HFFc6 (cell line): ENCODE results near the gene NPAT. TPM values are rescaled to one million over a fixed set of nuclear protein-coding genes. Genes with fewer than 3 reads are reported as not detected.

ENCODE experiments used
- DNase-seq: peaks from one replicate; pipeline ENCODE4 v3.0.0-alpha.2; 2018
- H3K27ac Mint-ChIP-seq: 2 replicates; pipeline ENCODE4 v1.8.0; 2020; ENCODE audit warnings: mild to moderate bottlenecking, mixed read lengths
- H3K27me3 Mint-ChIP-seq: 2 replicates; pipeline ENCODE4 v1.8.0; 2021; ENCODE audit warnings: mild to moderate bottlenecking, moderate library complexity, mixed read lengths; ENCODE audit not compliant: insufficient read depth
- H3K36me3 Mint-ChIP-seq: 2 replicates; pipeline ENCODE4 v1.8.0; 2021; ENCODE audit warnings: low read depth, mixed read lengths
- H3K4me1 Mint-ChIP-seq: 2 replicates; pipeline ENCODE4 v1.8.0; 2020; ENCODE audit warnings: low read depth, mixed read lengths
- H3K4me3 Mint-ChIP-seq: 2 replicates; pipeline ENCODE4 v1.8.0; 2020; ENCODE audit warnings: mild to moderate bottlenecking, moderate library complexity, mixed read lengths
- H3K9me3 Mint-ChIP-seq: 2 replicates; pipeline ENCODE4 v1.8.0; 2020; ENCODE audit warnings: mild to moderate bottlenecking, mixed read lengths
- total RNA-seq, 6 experiments: library from RNA; stranded (reverse); fragmentation: NEBNext Ultra II Directional; extraction: Animal tissue kit (Norgen Biotek cat#: 25700); gene quantifications; 2 replicates in 1 of 6; 3 replicates in 5 of 6; pipeline ENCODE4 v1.2.3, GENCODE V29; 2021
- TF ChIP-seq, protein P1 (sequence below): fragments of 200-600 bp; sonication (generic); IDR thresholded peaks from 2 replicates; pipeline ENCODE4 v1.5.0; 2021; ENCODE audit warnings: antibody characterized with exemption, mild to moderate bottlenecking

Gene NPAT
- total RNA-seq, 6 experiments from 2014 or later, result 9.3 to 12.4 (median 10.6) TPM

- peaks cover under 1% of the 10 kb centered on the region; the same call in 1 of the 2 replicates for H3K4me1 Mint-ChIP-seq
- TF ChIP-seq, protein P1, sequence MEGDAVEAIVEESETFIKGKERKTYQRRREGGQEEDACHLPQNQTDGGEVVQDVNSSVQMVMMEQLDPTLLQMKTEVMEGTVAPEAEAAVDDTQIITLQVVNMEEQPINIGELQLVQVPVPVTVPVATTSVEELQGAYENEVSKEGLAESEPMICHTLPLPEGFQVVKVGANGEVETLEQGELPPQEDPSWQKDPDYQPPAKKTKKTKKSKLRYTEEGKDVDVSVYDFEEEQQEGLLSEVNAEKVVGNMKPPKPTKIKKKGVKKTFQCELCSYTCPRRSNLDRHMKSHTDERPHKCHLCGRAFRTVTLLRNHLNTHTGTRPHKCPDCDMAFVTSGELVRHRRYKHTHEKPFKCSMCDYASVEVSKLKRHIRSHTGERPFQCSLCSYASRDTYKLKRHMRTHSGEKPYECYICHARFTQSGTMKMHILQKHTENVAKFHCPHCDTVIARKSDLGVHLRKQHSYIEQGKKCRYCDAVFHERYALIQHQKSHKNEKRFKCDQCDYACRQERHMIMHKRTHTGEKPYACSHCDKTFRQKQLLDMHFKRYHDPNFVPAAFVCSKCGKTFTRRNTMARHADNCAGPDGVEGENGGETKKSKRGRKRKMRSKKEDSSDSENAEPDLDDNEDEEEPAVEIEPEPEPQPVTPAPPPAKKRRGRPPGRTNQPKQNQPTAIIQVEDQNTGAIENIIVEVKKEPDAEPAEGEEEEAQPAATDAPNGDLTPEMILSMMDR, result no peak
- H3K27me3 Mint-ChIP-seq, result peaks cover 3% of the 10 kb centered on the region; the same call in 1 of the 2 replicates
- no peak for DNase-seq
- no peak overlapping the region for H3K4me3 Mint-ChIP-seq
- H3K9me3 Mint-ChIP-seq, result no peaks in the 10 kb centered on the region
- H3K27ac Mint-ChIP-seq, result no peak overlapping the region
- H3K36me3 Mint-ChIP-seq, result peaks cover 13% of the 10 kb centered on the region
Measured at GRCh38 chr11:108242422-108242821, 20.0 kb upstream of the NPAT start.

DNA sequence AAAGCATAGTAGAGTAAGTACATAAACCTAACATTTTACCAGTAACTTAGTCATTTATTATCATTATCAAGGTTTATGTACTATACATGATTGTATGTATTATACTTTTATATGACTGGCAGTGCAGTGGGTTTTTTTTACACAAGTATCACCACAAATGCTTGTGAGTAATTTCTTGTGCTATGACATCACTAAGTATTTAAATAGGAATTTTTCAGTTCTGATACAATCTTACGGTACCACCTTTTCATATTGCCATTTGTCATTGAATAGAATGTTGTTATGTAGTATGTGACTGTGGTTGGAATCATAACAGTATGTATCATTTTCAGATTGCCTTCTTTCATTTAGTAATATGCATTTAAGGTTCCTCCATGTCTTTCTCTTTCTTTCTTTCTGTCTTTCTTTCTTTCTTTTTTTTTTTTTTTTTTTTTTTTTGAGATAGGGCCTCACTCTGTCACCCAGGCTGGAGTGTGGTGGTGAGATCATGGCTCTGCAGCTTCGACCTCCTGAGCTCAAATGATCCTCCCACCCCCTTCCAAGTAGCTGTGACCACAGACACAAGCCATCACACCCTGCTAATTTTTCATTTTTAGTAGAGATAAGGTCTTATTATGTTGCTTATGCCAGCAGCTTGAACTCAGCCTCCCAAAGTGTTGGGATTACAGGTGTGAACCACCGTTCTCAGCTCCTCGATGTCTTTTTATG lies 19.0 kb upstream of the NPAT start:
- Mint-ChIP-seq H3K4me3 (no peak overlapping the region), H3K36me3 (peaks cover 16% of the 10 kb centered on the region), H3K27ac (no peak overlapping the region), H3K9me3 (no peaks in the 10 kb centered on the region), H3K4me1 (peaks cover 10% of the 10 kb centered on the region), H3K27me3 (peaks cover 3% of the 10 kb centered on the region; the same call in 1 of the 2 replicates)
- TF ChIP-seq, protein P1, result no peak
- DNase-seq, result no peak

DNA sequence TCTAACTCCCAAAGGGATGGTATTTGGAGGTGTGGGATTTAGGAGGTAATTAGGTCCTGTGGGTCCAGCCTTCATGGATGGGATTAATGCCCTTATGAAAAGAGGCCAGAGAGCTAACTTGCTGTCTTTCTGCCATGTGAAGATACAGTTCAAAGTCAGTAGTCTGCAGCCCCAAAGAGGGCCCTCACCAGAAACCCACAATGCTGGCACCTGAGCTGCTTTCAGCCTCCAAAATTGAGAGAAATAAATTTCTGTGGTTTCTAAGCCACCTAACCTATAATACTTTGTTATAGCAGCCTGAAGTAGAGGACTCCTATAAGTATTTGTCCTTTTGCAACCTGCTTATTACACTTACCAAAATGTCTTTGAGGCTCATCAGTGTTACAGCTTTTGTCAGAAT lies 16.6 kb upstream of the NPAT start:
- no peak for DNase-seq
- TF ChIP-seq, protein P1, result no peak
- peaks cover 23% of the 10 kb centered on the region for H3K36me3 Mint-ChIP-seq
- H3K27me3 Mint-ChIP-seq, result peaks cover 3% of the 10 kb centered on the region; the same call in 1 of the 2 replicates
- no peaks in the 10 kb centered on the region for H3K9me3 Mint-ChIP-seq
- no peak overlapping the region for H3K27ac Mint-ChIP-seq
- H3K4me1 Mint-ChIP-seq, result peaks cover 22% of the 10 kb centered on the region
- H3K4me3 Mint-ChIP-seq, result no peak overlapping the region

DNA sequence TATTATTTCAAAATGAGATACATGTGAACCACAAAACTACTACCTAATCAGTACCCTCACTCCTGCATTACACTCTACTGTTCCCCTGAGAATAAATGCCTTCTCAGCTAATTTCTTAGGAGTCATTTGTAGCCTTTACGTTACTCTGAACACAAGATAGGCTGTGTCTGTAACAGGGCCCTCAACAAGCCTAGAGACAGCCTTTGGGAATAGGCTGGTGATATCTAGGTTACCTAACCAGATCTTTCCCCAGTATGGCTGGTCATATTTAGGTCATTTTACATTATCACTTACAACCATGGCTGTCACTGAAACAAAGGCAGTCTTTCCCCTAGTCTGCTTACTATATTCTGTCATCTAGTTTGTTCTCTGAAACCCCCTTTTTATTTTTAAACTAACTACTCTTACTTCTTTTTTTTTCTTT lies 14.6 kb upstream of the NPAT start:
- TF ChIP-seq, protein P1, result no peak
- Mint-ChIP-seq H3K4me3 (no peak overlapping the region), H3K36me3 (peaks cover 31% of the 10 kb centered on the region), H3K27me3 (no peaks in the 10 kb centered on the region), H3K4me1 (peaks cover 27% of the 10 kb centered on the region), H3K9me3 (no peaks in the 10 kb centered on the region), H3K27ac (peak overlapping the region; percentile 76)
- DNase-seq, result no peak

DNA sequence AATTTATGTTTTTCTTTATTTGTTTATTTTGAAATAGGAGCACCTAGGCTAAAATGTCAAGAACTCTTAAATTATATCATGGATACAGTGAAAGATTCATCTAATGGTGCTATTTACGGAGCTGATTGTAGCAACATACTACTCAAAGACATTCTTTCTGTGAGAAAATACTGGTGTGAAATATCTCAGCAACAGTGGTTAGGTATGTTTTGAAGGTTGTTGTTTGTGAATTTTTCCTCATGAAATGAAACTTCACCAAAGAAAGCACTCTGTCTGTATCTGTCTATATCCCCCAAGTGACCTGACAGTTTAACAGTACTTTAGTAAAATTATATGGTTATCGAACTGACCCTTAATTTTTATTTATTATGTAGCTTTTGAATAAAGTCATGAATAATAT lies 13.2 kb upstream of the NPAT start:
- Mint-ChIP-seq H3K36me3 (peaks cover 36% of the 10 kb centered on the region), H3K9me3 (no peaks in the 10 kb centered on the region), H3K27me3 (no peaks in the 10 kb centered on the region), H3K27ac (peak overlapping the region; percentile 76; the same call in 1 of the 2 replicates), H3K4me1 (peaks cover 27% of the 10 kb centered on the region), H3K4me3 (no peak overlapping the region; the same call in 1 of the 2 replicates)
- TF ChIP-seq, protein P1, result no peak
- no peak for DNase-seq
